OCI-LY1 (cell line): ENCODE results near the gene MPZL1.

Experiments used
- H2AFZ ChIP-seq: fragments of 200-600 bp; sonication (generic), shearing (Covaris generic); 2 replicates; pipeline ENCODE4 v1.6.0; 2014; ENCODE audit warnings: antibody characterized with exemption, mild to moderate bottlenecking, low read length
- H3F3A ChIP-seq: fragments of 200-600 bp; sonication (generic), shearing (Covaris generic); 2 replicates; pipeline ENCODE4 v1.6.0; 2014; ENCODE audit warnings: mild to moderate bottlenecking, antibody characterized with exemption, low read length, moderate library complexity; ENCODE audit not compliant: insufficient read depth
- H3K27ac ChIP-seq: fragments of 200-600 bp; sonication (generic); 2 replicates; pipeline ENCODE4 v1.5.1; 2014; ENCODE audit warnings: low read length, mixed run types, mild to moderate bottlenecking, low read depth; ENCODE audit not compliant: poor library complexity, severe bottlenecking
- H3K27me3 ChIP-seq: fragments of 200-600 bp; sonication (generic); 2 replicates; pipeline ENCODE4 v1.6.0; 2014; ENCODE audit warnings: antibody characterized with exemption, mild to moderate bottlenecking, low read length, moderate library complexity; ENCODE audit not compliant: insufficient read depth
- H3K36me3 ChIP-seq: fragments of 200-600 bp; sonication (generic); 2 replicates; pipeline ENCODE4 v1.6.1; 2014; ENCODE audit warnings: mild to moderate bottlenecking, antibody characterized with exemption, low read length, moderate library complexity, mixed read lengths; ENCODE audit not compliant: insufficient read depth
- H3K4me1 ChIP-seq: fragments of 200-600 bp; sonication (generic); 2 replicates; pipeline ENCODE4 v1.5.1; 2014; ENCODE audit warnings: mild to moderate bottlenecking, low read length, moderate library complexity; ENCODE audit not compliant: insufficient read depth, severe bottlenecking
- H3K4me2 ChIP-seq: fragments of 200-600 bp; sonication (generic), shearing (Covaris generic); 2 replicates; pipeline ENCODE4 v1.6.1; 2014; ENCODE audit warnings: low read length
- H3K4me3 ChIP-seq: fragments of 200-600 bp; sonication (generic); 2 replicates; pipeline ENCODE4 v1.5.1; 2014; ENCODE audit warnings: low read length, low read depth, mild to moderate bottlenecking, mixed read lengths; ENCODE audit not compliant: poor library complexity, severe bottlenecking
- H3K79me2 ChIP-seq: fragments of 200-600 bp; shearing (Covaris generic); 2 replicates; pipeline ENCODE4 v1.6.1; 2016; ENCODE audit warnings: mixed run types, low read length, mixed read lengths; ENCODE audit not compliant: insufficient read depth
- H3K9ac ChIP-seq: fragments of 200-600 bp; sonication (generic), shearing (Covaris generic); 2 replicates; pipeline ENCODE4 v1.6.1; 2014; ENCODE audit warnings: mild to moderate bottlenecking, low read length, mixed read lengths
- H3K9me2 ChIP-seq: fragments of 200-600 bp; sonication (generic), shearing (Covaris generic); 2 replicates; pipeline ENCODE4 v1.6.1; 2014; ENCODE audit warnings: low read depth, mild to moderate bottlenecking, low read length, mixed read lengths
- H3K9me3 ChIP-seq: fragments of 200-600 bp; shearing (Covaris generic); 2 replicates; pipeline ENCODE4 v1.6.1; 2014; ENCODE audit warnings: low read length, mixed read lengths
- H4K20me1 ChIP-seq: fragments of 200-600 bp; sonication (generic), shearing (Covaris generic); 2 replicates; pipeline ENCODE4 v1.6.0; 2016; ENCODE audit warnings: mild to moderate bottlenecking, low read length; ENCODE audit not compliant: insufficient read depth
- EZH2 ChIP-seq: fragments of 200-600 bp; sonication (generic), shearing (Covaris generic); IDR thresholded peaks from 2 replicates; pipeline ENCODE4 v1.8.0; 2017; ENCODE audit warnings: borderline replicate concordance, mixed run types, mild to moderate bottlenecking, antibody characterized with exemption, low read length, moderate library complexity, mixed read lengths
- TF ChIP-seq, protein P1 (sequence below): fragments of 200-600 bp; sonication (generic), shearing (Covaris generic); IDR thresholded peaks from 2 replicates; pipeline ENCODE4 v1.5.1; 2017; ENCODE audit warnings: mild to moderate bottlenecking, antibody characterized with exemption, low read length, moderate library complexity, mixed read lengths

Gene MPZL1

DNA sequence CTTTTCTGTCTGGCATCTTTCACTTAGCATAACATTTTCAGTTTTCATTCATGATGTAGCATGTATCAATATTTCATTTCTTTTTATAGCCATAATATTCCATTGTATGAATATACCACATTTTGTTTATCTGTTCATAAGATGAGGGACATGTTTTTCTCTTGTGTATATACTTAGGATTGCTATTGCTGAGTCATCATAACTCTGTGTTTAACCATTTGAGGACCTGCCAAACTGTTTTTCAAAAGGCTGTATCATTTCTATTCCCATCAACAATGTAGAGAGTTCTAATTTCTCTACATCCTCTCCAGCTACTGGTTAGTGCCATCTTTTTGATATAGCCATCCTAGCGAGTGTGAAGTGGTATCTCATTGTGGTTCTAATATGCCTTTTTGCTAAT is 26.2 kb downstream of the MPZL1 start:
- no peaks in the 10 kb centered on the region for H4K20me1 ChIP-seq
- H3K9me3 ChIP-seq, result no peaks in the 10 kb centered on the region
- peaks cover 31% of the 10 kb centered on the region for H3K79me2 ChIP-seq
- H3K4me3 ChIP-seq, result no peak overlapping the region
- H3K9me2 ChIP-seq, result no peaks in the 10 kb centered on the region
- no peaks in the 10 kb centered on the region; the same call in 1 of the 2 replicates for H3K36me3 ChIP-seq
- H3K27me3 ChIP-seq, result no peaks in the 10 kb centered on the region
- H3K4me2 ChIP-seq, result no peak overlapping the region
- no peak overlapping the region for H3K9ac ChIP-seq
- no peak for TF ChIP-seq EZH2
- TF ChIP-seq, protein P1, sequence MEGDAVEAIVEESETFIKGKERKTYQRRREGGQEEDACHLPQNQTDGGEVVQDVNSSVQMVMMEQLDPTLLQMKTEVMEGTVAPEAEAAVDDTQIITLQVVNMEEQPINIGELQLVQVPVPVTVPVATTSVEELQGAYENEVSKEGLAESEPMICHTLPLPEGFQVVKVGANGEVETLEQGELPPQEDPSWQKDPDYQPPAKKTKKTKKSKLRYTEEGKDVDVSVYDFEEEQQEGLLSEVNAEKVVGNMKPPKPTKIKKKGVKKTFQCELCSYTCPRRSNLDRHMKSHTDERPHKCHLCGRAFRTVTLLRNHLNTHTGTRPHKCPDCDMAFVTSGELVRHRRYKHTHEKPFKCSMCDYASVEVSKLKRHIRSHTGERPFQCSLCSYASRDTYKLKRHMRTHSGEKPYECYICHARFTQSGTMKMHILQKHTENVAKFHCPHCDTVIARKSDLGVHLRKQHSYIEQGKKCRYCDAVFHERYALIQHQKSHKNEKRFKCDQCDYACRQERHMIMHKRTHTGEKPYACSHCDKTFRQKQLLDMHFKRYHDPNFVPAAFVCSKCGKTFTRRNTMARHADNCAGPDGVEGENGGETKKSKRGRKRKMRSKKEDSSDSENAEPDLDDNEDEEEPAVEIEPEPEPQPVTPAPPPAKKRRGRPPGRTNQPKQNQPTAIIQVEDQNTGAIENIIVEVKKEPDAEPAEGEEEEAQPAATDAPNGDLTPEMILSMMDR, result no peak
- H3F3A ChIP-seq, result no peaks in the 10 kb centered on the region
- H2AFZ ChIP-seq, result no peak overlapping the region
- H3K27ac ChIP-seq, result no peak overlapping the region
- H3K4me1 ChIP-seq, result peaks cover 58% of the 10 kb centered on the region

DNA sequence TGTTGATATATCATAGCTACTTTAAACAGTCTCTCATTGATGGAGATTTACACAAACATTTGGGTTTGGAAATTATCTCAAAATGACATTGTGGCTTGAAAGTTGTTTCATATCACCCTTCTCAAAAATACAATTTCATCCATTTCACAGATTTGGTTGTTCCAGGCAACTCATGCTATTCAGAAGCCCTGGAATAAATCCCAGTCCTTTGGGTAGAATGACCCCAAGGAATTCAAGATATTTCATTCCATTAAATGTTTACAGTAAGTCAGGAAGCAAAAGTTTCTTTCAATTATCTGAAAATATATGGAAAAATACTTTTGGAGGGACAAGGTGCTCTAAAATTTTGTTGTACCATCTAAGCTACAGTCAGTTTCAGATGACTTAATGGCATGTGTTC is 27.1 kb downstream of the MPZL1 start:
- Histone ChIP-seq H3K4me2 (peak overlapping the region; percentile 1; the same call in 1 of the 2 replicates), H3K79me2 (peaks cover 31% of the 10 kb centered on the region)

DNA sequence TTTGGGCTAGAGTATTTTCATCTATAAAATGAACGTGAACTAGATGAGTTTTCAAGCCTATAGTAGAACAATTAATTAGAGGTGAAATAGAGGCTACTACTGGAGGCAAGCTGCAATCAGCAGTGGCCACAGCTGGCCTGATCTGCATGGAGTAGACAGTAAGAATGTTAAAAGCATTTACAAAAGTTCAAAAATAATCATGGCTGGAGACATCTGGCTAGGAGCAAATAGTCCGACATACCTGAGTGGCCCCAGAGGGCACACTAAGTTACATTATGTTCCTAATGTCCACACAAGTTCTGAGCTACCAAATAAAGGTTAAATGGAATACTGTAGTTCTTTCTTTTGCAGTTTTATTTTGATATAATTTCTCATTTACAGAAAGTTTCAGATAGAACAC is 28.0 kb downstream of the MPZL1 start:
- no peaks in the 10 kb centered on the region for H3K27me3 ChIP-seq
- H3F3A ChIP-seq, result no peaks in the 10 kb centered on the region
- no peak for TF ChIP-seq EZH2
- TF ChIP-seq, protein P1, result no peak
- H3K4me2 ChIP-seq, result 0 out of 2 replicates have a peak overlapping the region, but pooled peaks have one; percentile 1
- H3K4me3 ChIP-seq, result no peak overlapping the region
- peaks cover 31% of the 10 kb centered on the region for H3K79me2 ChIP-seq
- H4K20me1 ChIP-seq, result no peaks in the 10 kb centered on the region
- H3K9ac ChIP-seq, result no peak overlapping the region
- no peaks in the 10 kb centered on the region; the same call in 1 of the 2 replicates for H3K36me3 ChIP-seq
- peak overlapping the region; percentile 45 for H3K27ac ChIP-seq
- no peaks in the 10 kb centered on the region for H3K9me2 ChIP-seq
- no peaks in the 10 kb centered on the region for H3K9me3 ChIP-seq
- peaks cover 75% of the 10 kb centered on the region for H3K4me1 ChIP-seq
- no peak overlapping the region for H2AFZ ChIP-seq

More for the DNA sequence above, 27.1 kb downstream of the MPZL1 start:
- peak overlapping the region; percentile 45 for H3K27ac ChIP-seq
- H3K27me3 ChIP-seq, result no peaks in the 10 kb centered on the region
- no peaks in the 10 kb centered on the region for H3K9me3 ChIP-seq
- H3F3A ChIP-seq, result no peaks in the 10 kb centered on the region
- H3K4me3 ChIP-seq, result no peak overlapping the region
- H3K4me1 ChIP-seq, result peaks cover 67% of the 10 kb centered on the region
- H2AFZ ChIP-seq, result no peak overlapping the region
- H3K36me3 ChIP-seq, result no peaks in the 10 kb centered on the region; the same call in 1 of the 2 replicates
- H3K9me2 ChIP-seq, result no peaks in the 10 kb centered on the region
- no peaks in the 10 kb centered on the region for H4K20me1 ChIP-seq
- H3K9ac ChIP-seq, result no peak overlapping the region
- TF ChIP-seq EZH2, result no peak
- TF ChIP-seq, protein P1, result no peak
